Activated T-helper 1 cell treated with Interleukin-2 at 50 U/mL for 16 hours (primary cell): ENCODE data around the gene LIN7A.
"Not testable (repeated sequence)": the region's sequence is repeated elsewhere in the genome, so short reads cannot be mapped to it uniquely, and the experiment has no call there.

Experiments used
- DNase-seq: peaks from one replicate; pipeline ENCODE4 v3.0.0-alpha.2; 2020; ENCODE audit warnings: low read depth

The LIN7A gene

DNA sequence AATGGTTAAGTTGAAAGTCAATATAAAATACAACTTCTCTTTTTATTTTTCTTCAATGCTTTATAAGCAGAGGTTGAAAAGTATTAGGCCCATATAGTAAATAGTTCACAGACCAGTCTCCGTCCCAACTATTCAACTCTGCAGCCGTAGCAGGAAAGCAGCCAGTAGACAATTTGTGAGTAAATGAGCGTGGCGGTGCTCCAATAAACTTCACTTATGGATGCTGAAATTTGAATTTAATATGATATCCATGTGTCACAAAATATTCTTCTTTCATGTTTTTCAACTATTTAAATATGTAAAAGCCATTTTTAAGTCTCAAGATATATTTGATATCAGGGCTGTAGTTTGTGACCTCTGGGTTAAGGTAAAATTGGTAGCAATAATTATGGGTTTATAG, 17.7 kb downstream of the LIN7A start:
- DNase-seq, result no peak

- DNase-seq, result no peak
These were observed 20.1 kb downstream of the LIN7A start for GRCh38 chr12:80917651-80918050.

GRCh38 chr12:80912901-80913770, 24.6 kb downstream of the LIN7A start:
- DNase-seq, result no peak

GRCh38 chr12:80909370-80909769, 28.4 kb downstream of the LIN7A start:
- DNase-seq, result no peak

- DNase-seq, result no peak
These were observed 35.0 kb downstream of the LIN7A start for GRCh38 chr12:80902711-80903110.

GRCh38 chr12:80901661-80902060, 36.1 kb downstream of the LIN7A start:
- DNase-seq, result no peak

DNA sequence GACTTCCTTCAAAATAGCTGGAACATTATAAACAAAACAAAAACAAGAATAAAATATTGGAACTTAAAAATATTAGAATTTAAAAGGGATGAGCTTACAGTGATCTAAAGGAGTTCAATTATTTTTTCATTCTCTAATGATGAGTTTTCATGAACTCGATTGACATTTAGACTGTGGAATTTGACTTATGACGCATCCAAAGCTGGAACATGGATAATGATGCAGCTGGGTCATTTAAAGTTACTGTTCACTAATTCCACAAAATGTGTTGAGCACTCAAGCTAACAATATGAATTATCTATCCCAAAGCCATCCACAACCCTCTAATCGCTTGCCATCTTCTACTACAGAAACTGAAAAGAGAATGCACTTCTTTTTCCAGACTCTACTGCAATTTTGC, 42.5 kb downstream of the LIN7A start:
- no peak for DNase-seq

DNA sequence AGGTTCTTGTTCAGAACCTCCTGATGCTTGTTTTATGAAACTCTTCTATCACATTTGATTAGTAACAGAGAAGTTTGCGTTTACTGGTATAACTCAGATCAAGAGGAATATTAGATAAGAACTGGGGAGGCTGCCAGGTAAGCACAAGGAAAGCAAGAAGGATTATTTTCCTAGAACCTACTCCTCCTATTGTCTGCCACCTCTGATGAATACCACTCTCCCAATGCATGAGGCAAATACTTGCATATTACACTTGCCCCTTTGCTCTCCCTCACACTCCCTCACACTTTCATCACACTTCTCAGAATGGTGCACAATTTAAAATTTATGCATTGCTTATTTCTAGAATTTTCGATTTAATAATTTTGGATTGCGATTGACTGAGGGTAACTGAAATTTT, 43.6 kb downstream of the LIN7A start:
- DNase-seq, result no peak

DNA sequence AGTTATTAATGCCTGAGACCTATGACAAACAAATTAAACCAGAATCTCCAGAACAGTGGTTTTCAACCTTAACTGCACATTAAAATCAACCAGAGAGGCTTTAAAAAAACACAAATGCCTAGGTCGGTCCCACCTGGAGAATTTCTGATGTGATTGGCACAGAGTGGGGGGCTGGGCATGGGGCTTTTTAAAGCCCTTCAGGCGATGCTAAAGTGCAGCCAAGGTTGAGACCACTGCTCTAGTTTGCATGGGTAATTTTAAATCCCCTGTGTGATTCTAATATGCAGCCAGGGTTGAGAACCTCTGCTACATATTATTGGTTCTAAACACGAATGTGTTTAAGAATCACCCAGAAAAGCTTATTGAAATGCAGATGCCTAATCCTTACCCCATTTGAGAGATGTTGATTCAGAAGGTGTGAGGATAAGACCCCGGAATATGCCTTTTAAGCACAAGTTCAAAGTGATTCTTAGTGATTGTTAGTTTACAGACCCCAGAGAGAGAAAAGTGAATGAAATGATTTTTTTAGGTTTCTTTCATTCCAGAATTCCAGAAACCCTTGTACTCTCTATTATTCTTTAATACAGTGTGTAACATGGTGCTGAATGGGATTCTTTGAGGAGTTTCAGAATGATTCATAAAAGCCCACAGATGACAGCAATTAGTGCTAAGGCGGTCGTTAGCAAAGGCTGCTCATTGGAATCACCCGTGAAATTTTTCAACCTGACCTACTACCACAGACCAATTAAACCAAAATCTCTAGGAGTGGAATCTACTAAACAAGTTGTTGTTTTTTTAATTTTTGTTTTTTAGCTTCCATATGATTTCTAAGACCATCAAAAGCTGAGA, 44.9 kb downstream of the LIN7A start:
- no peak for DNase-seq

GRCh38 chr12:80884651-80885050, 53.1 kb downstream of the LIN7A start:
- no peak for DNase-seq

- no peak for DNase-seq
These were observed 56.6 kb downstream of the LIN7A start for GRCh38 chr12:80881106-80881505.

DNA sequence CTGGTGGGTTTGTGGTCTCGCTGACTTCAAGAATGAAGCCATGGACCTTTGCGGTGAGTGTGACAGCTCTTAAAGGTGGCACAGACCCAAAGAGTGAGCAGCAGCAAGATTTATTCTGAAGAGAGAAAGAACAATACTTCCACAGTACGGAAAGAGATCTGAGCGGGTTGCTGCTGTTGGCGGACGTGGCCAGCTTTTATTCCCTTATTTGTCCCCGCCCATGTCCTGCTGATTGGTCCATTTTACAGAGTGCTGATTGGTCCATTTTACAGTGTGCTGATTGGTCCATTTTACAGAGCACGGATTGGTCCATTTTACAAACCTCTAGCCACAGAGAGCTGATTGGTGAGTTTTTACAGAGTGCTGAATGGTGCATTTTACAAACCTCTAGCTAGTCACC, 59.3 kb downstream of the LIN7A start:
- not testable (repeated sequence) for DNase-seq

GRCh38 chr12:80877721-80878265, 59.9 kb downstream of the LIN7A start:
- DNase-seq, result no peak

GRCh38 chr12:80872053-80872452, 65.7 kb downstream of the LIN7A start:
- no peak for DNase-seq

GRCh38 chr12:80869264-80869663, 68.5 kb downstream of the LIN7A start:
- DNase-seq, result no peak

DNA sequence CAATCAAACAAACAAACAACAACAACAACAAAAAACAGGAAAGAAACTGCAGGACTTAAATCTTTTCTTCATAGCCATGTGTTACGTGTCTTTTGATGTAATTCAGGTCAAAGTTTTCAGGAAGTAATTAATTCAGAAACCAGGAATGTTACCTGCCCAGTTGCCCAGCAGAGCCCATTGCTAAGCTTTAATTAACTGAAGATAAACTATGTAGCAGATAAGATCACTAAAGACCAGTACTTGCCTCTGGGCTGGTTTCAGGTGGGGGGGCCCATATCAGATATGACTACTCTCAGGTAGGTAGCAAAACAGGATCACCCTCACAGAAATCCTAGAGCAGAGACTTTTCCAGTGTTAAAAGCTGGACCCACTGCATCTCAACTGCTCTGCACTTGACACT, 69.2 kb downstream of the LIN7A start:
- DNase-seq, result no peak

GRCh38 chr12:80867941-80868340, 69.8 kb downstream of the LIN7A start:
- no peak for DNase-seq

GRCh38 chr12:80864046-80864735, 73.5 kb downstream of the LIN7A start:
- no peak for DNase-seq

- no peak for DNase-seq
These were observed 75.2 kb downstream of the LIN7A start for GRCh38 chr12:80862531-80862930.

GRCh38 chr12:80861641-80862378, 75.9 kb downstream of the LIN7A start:
- no peak for DNase-seq

GRCh38 chr12:80860928-80861327, 76.8 kb downstream of the LIN7A start:
- DNase-seq, result no peak

DNA sequence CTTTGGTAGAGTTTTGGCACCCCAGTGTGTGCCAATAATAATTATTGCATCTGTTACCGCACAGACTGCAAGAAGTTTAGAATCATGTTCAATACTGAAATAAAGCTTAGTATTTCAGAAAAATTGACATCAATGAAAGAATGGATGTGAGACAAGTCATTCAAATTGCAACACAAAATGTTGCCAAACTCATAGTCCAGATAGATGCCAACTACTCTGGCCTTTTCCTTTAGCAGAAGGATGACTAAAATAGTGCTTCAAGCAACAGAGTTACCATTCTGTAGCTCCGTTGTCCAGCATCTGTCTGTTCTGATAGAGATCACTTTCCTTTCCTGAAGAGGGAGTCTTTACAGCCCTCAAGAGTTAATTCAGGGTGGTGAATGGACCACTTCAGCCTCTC, 77.5 kb downstream of the LIN7A start:
- no peak for DNase-seq
